HG03571 (cell line): ENCODE data around the gene CRTC3.

Source experiments
- ATAC-seq: cut with Tn5 transposase; IDR thresholded peaks from one replicate; pipeline ENCODE4 v1.9.1; 2021; ENCODE audit not compliant: unreplicated experiment

CRTC3 gene

DNA sequence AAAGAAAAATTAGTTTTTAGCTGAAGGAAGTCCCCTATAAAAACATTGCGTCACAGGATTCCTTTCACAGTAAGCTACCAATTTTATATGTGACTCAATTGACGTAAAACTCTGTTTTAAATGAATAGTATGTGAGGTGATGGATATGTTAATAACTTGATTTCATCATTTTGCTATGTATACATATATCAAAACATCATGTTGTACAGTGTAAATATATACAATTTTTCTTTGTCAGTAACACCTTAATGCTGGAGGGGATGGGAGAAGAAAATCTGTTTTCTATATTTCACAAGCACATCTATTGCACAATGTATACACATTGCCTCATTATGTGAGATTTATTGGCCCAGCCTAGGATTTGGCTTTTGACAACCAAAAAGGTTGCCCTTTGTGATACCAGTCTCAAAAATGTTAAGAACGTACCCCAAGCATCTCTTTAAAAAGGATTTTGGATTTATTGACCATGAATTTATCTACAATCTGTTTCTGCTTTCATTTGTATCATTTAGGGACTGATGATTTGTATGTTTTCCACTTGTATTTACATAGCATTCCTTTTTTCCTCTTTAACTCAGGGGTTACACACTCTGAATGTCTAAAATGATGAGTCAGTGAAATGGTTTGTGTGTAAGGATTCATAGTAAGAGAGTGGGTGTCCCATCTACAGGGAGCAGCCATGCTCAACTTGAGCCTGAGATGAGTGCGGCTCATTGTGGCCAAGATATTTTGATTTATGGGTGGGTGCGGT is 62.6 kb downstream of the CRTC3 start:
- ATAC-seq = no peak

DNA sequence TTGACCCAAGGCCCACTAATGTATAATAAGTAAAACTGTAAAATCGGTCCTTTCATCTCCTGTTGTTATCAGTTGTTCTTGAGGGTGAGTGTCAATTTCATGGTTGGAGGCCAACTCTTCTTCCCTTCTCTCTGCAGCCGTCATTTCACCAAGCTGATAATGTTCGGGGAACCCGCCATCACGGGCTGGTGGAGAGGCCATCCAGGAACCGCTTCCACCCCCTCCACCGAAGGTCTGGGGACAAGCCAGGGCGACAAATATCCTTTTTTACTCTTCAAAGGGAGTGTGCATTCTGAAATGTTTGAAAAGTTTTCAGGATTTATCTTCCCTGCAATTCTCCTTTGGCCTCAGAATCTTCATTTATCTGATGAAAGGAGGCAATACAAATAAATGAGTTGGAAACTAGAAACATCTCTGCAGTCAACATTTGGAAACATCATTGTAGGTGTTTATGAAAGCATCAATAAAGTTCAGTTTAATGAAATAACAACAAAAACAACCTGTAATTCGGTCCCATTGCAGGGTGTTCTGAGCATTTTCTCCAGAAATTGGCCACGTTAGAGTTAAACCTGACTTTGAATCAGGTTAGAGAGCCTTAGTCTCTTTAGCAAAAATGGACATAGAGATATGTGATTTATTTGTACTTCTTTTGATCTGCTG is 63.9 kb downstream of the CRTC3 start:
- ATAC-seq = no peak

DNA sequence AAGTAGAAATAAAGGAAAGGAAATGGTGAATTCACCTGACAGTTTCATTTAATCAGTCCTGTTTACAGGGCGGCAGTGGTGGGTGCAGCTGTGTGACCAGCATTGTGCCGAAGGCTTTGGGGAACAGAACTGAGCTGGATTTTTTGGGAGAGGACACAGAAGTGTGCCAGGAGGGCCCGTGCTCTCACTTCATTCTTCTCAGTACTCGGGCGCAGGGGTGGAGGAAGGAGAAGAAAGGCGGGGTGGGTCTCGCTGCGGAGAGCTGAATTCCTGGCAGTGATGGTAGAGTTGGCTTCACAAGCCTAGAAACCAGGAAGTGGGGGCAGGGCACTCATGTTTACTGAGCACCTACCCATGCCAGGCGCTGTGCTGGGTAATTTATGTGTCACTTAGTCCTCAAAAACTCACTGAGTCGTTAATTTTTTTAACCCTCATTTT is 64.6 kb downstream of the CRTC3 start:
- no peak for ATAC-seq

DNA sequence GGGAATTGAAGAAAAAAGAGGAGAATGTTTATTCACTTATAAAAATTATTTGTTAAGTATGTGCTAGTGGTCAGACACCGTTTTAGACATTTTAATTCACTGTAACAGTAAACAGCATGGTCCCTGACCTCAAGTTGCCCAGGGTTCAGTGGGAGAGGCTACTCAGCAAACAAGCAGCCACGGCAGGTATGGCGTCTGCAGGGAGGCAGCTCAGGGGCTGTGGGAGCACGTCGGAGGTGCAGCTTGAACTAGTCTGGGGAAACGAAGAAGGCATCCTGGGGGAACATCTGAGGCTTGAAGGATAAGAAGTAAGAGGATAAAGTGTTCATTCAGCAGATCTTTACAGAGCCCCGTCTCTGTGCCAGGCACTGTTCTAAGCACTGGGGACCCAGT is 66.0 kb downstream of the CRTC3 start:
- ATAC-seq = no peak

DNA sequence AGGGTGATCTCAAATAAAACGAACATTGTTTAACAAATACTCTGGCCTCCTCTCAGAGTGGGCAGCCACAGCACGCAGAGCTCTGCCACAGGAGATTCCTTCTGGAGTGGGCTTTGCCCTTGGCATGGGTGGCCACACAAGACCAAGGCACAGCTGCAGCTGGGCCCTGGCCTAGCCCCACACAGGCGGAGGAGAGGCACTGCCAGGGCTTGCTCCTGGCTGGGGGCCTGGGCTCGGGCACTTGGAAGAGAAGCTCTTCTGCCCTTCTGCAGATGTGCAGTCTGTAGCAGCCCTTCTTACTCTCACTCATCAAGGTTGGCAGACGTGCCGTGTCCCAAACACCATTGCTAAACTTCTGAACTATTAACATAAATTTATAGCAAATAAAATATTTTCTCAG is 67.2 kb downstream of the CRTC3 start:
- ATAC-seq = no peak

DNA sequence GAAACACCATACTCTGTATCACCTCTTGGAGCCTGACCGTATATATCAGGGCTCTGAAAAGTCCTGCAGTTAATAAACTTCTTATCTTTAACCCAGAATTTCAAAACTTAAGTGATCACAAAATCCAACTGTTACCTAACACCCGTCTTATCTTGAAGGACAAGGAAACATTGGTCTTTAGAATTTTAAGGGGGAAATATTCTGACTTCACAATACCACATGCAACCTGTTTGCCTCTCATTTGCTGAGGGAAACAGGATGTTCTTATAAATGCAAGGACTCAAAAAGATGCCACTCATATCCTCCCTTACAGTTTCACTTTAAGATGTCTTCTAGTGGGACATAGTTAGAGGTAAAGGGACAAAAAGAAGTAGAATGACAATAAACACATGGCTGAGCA is 67.9 kb downstream of the CRTC3 start:
- peak; percentile 33 for ATAC-seq

DNA sequence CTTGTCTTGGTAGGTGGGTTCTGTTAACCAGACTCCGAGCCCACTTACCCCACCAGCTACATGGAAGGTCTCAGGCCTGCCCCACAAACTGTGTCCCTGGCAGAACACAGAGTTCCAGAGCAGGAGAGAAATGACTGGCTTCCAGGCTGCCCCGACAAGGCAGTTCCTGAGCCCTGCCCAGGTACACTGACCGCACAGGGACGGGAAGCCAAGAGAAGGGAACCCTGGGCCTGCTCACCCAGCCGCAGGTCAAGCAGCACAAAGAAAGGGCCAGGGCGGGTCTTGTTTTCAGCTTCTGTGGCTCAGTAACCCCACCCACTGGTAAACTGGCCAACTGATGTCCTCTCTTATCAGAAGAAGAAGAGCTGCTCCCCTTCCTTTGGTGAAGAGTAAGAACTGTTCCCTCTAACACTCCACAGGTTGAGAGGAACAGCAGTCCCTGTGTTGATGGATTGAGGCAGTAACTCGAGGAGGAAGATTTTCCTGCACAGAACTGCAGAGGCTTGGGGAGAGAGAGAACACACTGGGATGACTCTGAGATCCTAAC is 68.4 kb downstream of the CRTC3 start:
- peak; percentile 35 for ATAC-seq

DNA sequence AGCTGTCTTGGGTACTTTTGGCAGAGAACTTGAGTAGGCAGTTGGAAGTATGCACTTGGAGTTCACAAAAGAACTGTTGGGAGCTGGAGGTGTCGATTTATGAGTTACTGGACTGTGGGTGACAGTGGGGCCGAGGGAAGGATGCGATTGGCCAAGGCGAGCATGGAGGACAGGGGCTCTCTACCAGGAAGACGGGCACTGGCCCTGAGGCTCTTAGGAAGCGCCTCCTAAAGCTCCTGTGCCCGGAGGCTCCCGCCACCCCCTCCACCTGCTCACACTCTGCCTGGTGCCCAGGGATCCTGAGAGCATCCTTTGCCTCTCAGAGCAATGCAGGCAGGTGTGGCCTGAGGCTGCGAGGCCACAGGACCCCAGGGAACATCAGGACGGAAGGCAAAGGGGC is 69.0 kb downstream of the CRTC3 start:
- no peak for ATAC-seq

DNA sequence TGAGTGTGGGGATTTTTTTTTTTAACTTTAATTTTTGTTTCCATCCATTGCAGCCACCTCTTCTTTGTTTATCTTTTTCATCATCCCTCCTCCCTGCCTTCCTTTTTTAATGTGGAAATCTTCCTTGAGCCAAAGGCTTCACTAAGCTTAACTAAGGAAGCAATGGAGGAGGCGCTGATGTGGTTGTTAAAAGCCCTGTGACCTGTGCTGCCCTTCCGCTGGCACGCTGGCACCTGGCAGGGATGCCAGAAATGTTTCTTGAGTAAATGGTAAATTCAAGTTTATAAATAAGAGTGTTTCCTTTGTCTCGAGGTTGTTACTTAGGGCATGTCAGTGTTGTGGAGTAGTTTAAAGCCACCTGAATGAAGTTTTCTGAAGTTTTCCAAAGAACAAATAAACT is 69.4 kb downstream of the CRTC3 start:
- ATAC-seq = no peak

DNA sequence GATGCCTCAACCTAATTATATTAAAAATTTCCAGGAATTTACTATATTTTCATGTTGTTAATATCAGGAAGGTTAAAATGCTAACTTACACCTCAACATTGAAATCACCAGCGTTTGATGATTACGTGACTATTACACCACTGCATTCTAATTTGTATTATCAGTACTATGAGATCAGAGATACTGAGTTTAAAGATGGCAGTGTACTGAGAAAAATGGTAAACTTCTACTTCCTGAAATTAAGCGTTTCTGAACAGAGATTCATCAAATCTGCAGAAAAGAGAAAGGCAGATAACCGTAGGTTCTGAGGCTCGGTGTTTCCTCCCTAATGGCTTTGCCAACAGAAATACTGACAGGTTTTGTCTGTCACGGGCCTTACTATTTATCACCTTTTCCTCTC is 69.9 kb downstream of the CRTC3 start:
- no peak for ATAC-seq

DNA sequence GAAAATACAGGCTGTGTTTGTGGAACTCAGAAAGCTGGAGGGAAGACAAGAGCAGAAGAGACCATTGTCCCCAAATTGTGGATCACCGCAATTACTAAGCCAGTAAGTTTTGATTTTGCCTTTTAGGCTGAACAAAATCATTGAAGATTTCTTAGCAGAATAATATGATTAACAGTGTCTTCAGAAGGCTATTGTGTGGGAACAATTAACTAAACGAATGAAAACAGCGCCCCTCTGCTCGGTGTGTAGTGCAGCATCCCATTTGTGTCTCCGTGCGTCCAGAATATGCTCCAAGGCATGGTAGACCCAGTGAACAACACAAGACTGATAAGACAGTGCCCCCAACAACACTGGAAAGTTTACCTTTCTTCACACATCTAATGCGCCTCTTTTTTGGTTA is 71.2 kb downstream of the CRTC3 start:
- ATAC-seq = no peak

DNA sequence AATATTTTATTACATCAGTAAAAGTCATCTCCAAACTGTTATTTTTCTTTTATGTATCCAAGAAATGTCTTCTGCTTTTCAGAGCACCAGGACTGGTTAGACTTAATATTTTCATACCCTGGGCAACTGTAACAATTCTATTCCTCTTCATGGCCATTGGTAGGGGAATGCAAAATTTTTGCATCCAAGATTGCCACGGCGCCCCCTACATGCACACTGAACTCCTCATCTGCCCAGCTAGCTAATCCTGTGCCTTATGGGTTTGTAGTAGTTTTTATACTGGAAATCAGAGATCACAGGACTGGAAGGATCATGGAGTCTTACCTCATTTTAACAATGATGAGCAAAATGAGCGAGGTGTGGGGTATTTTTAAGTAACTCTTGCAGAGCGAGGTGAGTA is 74.2 kb downstream of the CRTC3 start:
- ATAC-seq = no peak

DNA sequence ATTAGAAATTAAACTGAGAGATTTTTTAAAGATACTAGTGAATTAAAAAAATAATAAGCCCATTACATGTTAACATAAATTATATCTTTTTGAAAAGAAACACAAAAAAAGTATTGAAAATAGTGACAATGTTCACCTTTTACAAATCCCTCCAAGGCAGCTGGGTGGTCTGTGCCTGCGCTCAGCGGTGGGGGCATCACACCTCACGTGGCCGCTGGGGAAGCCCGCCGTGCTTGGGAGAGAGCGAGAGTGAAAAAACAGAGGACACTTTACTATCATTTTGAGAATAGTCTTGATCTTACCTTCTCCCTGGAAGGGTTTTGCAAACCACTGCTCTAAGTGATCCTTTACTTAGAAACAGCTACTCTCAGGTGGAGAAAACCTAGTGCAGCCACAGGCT is 76.9 kb downstream of the CRTC3 start:
- no peak for ATAC-seq

DNA sequence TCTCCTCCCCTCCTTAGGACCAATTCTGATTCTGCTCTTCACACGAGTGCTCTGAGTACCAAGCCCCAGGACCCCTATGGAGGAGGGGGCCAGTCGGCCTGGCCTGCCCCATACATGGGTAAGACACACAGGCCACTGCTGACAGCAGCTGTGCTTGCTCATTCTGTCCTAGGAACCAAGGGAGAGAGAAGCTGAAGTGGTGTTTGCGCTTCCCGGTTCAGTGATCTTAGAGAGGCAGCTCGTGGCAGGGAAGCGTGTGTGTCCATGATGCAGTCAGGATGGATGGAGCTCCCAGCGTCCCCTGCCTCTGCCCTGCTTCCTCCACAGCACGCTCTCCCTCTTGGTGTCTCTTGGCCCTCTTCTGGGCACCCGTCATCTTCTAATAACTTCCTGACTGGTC is 77.6 kb downstream of the CRTC3 start:
- no peak for ATAC-seq

DNA sequence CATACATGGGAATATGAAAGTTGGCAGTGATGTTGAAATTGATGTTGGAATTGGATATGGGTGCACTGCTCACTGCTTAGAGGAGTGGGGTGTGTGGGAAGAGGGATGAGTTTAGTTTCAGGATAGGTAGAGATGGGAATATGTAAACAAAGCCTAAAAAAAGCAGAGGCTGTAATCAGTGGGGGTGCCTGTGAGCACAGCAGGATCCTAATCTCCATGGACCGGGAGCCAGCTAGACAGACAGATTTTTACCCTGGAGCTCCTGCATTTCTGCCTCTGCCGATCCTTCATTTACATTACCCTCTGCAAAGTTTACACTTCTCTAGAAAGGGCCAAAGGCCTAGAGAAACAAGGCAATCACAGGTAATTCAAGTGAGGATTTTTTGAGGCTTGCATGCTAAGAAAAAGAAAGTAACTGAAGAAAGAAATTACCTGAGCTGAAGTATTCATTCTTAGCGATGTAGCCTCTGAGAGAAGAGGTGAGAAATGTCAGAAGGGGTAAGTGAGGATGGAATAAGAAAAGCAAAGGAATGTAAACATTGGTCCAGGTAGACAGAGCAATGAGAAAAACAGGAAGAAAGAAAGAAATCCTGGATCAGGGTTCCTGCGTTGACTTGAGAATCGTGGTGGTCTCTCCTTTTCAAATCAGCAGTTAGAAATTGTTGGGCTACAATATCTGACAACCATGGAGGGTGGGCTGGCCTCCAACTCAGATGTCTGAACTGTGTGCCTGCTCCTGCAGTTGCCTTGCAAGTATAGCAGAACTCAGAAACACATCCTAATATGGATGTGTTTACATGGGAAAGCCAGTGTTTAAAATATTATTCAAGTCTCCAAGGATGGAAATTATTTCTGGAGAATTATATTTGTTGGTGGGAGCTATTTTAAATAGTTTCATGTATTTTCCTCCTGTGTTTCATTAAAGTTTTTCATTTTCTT is 79.8 kb downstream of the CRTC3 start:
- ATAC-seq = no peak

DNA sequence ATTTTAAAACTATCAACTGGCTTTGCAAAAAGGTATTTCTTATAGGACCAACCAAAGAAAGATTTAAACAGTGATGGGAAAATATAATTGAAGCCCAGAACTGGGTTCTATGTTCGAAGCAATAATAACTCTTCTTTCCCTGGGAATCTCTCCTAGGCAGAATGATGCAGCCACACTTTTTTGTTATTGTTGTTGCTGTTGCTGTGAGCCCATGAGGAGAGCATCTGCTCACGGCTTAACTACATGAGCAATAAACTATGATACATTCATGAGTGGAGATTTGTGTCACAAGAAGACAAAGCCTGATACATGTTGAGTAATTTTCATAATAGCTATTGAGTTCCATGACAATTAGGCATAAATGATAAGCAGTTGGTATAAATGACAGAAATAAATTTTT is 80.5 kb downstream of the CRTC3 start:
- no peak for ATAC-seq

DNA sequence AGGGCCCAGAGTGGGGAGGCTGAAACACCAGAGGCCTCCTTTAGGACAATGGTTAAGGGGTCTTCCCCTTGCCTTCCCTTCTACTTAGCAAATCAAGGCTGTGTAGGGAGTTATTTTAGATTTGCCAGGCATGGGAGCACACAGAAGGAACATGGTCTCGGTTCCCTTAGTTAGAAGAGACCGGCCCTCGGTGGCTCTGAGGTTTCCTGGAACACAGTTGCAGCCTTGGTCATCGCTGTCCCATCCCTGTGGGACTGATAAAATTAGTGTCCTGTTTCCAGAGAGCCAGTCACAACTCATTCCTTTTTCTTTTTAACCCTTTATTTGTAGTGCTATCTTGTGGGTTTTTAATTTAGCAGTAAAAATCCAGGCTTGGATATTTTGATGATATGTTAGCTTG is 81.4 kb downstream of the CRTC3 start:
- ATAC-seq = no peak

DNA sequence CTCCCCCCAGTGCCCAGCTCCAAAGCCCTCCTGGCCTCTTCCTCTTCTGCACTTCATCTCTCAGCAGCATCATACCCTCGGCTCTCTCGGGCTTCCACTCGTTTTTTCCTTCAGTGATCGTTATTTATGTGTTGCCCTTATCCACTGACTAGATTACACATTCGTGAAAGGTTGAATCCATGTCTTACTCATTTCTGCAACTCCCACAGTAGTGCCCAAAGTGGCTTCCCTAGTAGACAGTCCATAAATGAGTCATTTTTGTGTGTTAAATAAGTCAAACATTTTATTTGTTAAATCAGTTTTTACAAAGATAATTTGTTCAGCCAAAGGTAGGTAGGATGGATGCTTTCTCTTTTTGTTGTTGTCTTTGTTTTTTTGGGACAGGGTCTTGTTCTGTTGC is 87.4 kb downstream of the CRTC3 start:
- ATAC-seq = no peak

DNA sequence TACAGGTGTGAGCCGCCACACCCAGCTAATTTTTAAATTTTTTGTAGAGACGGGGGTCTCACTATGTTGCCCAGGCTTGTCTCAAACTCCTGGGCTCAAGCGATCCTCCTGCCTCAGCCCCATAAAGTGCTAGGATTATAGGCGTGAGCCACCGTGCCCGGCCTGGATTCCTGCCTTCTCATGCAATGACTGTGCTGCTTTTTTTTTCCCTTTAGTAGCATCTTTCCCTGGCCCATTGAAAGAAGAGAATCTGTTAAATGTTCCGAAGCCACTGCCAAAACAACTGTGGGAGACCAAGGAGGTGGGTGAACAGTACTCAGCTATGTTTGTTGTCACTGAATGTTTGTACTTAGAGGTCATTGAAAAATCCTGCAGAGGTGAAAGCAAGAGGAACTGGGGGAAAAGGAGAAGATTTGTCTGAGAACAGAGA is 88.0 kb downstream of the CRTC3 start:
- ATAC-seq = no peak

DNA sequence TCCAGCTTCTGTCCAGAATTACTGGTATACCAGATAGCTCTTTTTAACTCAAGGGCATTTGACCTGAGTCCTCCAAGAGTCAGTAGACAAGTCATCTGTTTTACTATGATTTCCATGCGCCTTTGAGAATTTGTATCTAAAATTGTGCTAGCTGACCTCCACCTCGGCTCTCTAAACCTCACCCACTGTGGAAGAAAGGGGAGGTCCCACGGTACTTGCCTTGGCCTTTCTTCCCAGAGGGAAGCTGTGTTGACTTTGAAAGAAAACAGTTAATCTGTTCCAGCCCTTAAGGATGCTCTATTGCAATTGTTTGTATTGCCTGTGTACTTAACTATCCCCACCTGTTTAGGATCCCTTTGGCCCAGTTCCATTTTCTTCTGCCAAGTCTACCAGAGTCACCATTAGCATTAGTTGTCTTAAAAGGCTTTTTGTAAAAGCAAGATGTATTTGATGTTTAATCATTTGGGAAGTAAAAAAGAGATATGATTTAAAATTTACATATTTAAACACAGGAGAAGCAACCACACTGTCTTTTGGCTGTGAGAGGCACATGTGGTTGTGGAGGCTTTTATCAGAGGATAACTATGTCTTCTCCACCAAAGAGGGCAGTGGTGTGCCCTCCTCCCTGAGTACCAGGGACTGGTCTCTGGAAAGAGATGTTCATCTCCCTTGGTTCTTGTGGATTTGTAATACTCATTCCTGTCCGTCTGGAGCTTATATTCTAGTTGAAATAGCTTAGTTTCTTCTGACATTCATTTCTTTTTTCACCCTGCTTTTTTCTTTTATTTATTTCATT is 88.8 kb downstream of the CRTC3 start:
- no peak for ATAC-seq

DNA sequence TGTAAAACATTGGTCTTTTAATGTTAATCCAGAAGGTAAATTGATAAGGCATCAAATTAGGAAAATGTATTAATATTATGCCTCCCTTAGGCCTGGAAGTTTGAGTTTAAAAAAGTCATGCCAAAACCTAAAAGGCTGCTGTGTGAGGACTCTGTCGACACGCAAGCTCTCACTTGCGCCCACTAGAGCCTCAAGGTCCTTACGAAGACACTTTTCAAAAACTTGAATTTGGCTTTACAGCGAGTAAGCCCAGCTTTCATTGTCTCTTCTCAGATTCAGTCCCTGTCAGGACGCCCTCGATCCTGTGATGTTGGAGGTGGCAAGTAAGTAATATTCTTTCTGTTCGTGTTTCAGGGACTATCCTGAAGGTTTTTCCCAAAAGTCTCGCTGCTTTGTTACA is 89.7 kb downstream of the CRTC3 start:
- ATAC-seq = no peak
